ENCODE data around the gene METTL9.
"Not testable (repeated sequence)": the region's sequence is repeated elsewhere in the genome, so short reads cannot be mapped to it uniquely, and the experiment has no call there.

Gene METTL9

GRCh38 chr16:21588593-21588992 lies 10.8 kb upstream of the METTL9 start:
- not testable (repeated sequence) for H3K27ac Mint-ChIP-seq; H3K4me1 Mint-ChIP-seq; ATAC-seq (ENCODE audit: low read depth); H3K4me3 Mint-ChIP-seq; H3K27me3 Mint-ChIP-seq; H3K9me3 Mint-ChIP-seq; H3K36me3 Mint-ChIP-seq; DNase-seq (ENCODE audit: low spot score in 2 of 2)

- Mint-ChIP-seq H3K27me3 (no peaks in the 10 kb centered on the region), H3K27ac (peak overlapping the region; percentile 53), H3K9me3 (no peaks in the 10 kb centered on the region), H3K4me3 (no peak overlapping the region), H3K4me1 (peaks cover 2% of the 10 kb centered on the region), H3K36me3 (no peaks in the 10 kb centered on the region)
- no peak for DNase-seq (ENCODE audit: low spot score in 2 of 2)
- ATAC-seq (ENCODE audit: low read depth), result no peak
These were observed 9.8 kb upstream of the METTL9 start for GRCh38 chr16:21589551-21589950.

- DNase-seq (ENCODE audit: low spot score in 2 of 2) (no peak), ATAC-seq (ENCODE audit: low read depth) (no peak)
- H3K4me1 Mint-ChIP-seq, result peaks cover 2% of the 10 kb centered on the region
- no peaks in the 10 kb centered on the region for H3K36me3 Mint-ChIP-seq
- no peaks in the 10 kb centered on the region for H3K9me3 Mint-ChIP-seq
- H3K4me3 Mint-ChIP-seq, result no peak overlapping the region
- peak overlapping the region; percentile 53 for H3K27ac Mint-ChIP-seq
- H3K27me3 Mint-ChIP-seq, result no peaks in the 10 kb centered on the region
These were observed 9.1 kb upstream of the METTL9 start for GRCh38 chr16:21590287-21590686.

- H3K4me1 Mint-ChIP-seq, result peaks cover 2% of the 10 kb centered on the region
- H3K4me3 Mint-ChIP-seq, result no peak overlapping the region
- no peak overlapping the region for H3K27ac Mint-ChIP-seq
- ATAC-seq (ENCODE audit: low read depth) (no peak), DNase-seq (ENCODE audit: low spot score in 2 of 2) (no peak)
- H3K9me3 Mint-ChIP-seq, result no peaks in the 10 kb centered on the region
- no peaks in the 10 kb centered on the region for H3K27me3 Mint-ChIP-seq
- no peaks in the 10 kb centered on the region for H3K36me3 Mint-ChIP-seq
These were observed 8.6 kb upstream of the METTL9 start for GRCh38 chr16:21590796-21591195.

GRCh38 chr16:21592191-21592590 lies 7.2 kb upstream of the METTL9 start:
- no peaks in the 10 kb centered on the region for H3K27me3 Mint-ChIP-seq
- no peak for ATAC-seq (ENCODE audit: low read depth)
- no peak overlapping the region for H3K4me3 Mint-ChIP-seq
- no peaks in the 10 kb centered on the region for H3K9me3 Mint-ChIP-seq
- H3K27ac Mint-ChIP-seq, result no peak overlapping the region
- no peak for DNase-seq (ENCODE audit: low spot score in 2 of 2)
- H3K4me1 Mint-ChIP-seq, result peaks cover 2% of the 10 kb centered on the region
- H3K36me3 Mint-ChIP-seq, result no peaks in the 10 kb centered on the region

- H3K27me3 Mint-ChIP-seq, result no peaks in the 10 kb centered on the region
- ATAC-seq (ENCODE audit: low read depth), result no peak
- H3K9me3 Mint-ChIP-seq, result no peaks in the 10 kb centered on the region
- H3K36me3 Mint-ChIP-seq, result no peaks in the 10 kb centered on the region
- no peak overlapping the region for H3K4me3 Mint-ChIP-seq
- DNase-seq (ENCODE audit: low spot score in 2 of 2), result no peak
- H3K27ac Mint-ChIP-seq, result no peak overlapping the region
- peaks cover 7% of the 10 kb centered on the region for H3K4me1 Mint-ChIP-seq
These were observed 5.7 kb upstream of the METTL9 start for GRCh38 chr16:21593530-21594289.

GRCh38 chr16:21597561-21598030 lies 1.8 kb upstream of the METTL9 start:
- DNase-seq (ENCODE audit: low spot score in 2 of 2) (no peak), ATAC-seq (ENCODE audit: low read depth) (no peak)
- Mint-ChIP-seq H3K27me3 (no peaks in the 10 kb centered on the region), H3K4me3 (peak overlapping the region; percentile 81), H3K9me3 (no peaks in the 10 kb centered on the region), H3K27ac (peak overlapping the region; percentile 74), H3K36me3 (no peaks in the 10 kb centered on the region), H3K4me1 (peaks cover 22% of the 10 kb centered on the region)

- peak overlapping the region; percentile 91 for H3K4me3 Mint-ChIP-seq
- H3K27me3 Mint-ChIP-seq, result no peaks in the 10 kb centered on the region
- H3K9me3 Mint-ChIP-seq, result no peaks in the 10 kb centered on the region
- no peaks in the 10 kb centered on the region for H3K36me3 Mint-ChIP-seq
- no peak for DNase-seq (ENCODE audit: low spot score in 2 of 2)
- peak overlapping the region; percentile 95 for H3K27ac Mint-ChIP-seq
- ATAC-seq (ENCODE audit: low read depth), result no peak
- H3K4me1 Mint-ChIP-seq, result peaks cover 25% of the 10 kb centered on the region
These were observed 1.2 kb upstream of the METTL9 start for GRCh38 chr16:21598206-21598605.

- H3K4me1 Mint-ChIP-seq, result peaks cover 26% of the 10 kb centered on the region
- H3K9me3 Mint-ChIP-seq, result no peaks in the 10 kb centered on the region
- DNase-seq (ENCODE audit: low spot score in 2 of 2), result no peak
These were observed 666 bp upstream of the METTL9 start for GRCh38 chr16:21598701-21599121.

GRCh38 chr16:21600031-21600773 lies 825 bp downstream of the METTL9 start:
- DNase-seq (ENCODE audit: low spot score in 2 of 2), result peak; percentile 23 to 51
- H3K4me3 Mint-ChIP-seq, result peak overlapping the region; percentile 93
- H3K36me3 Mint-ChIP-seq, result no peaks in the 10 kb centered on the region
- H3K27me3 Mint-ChIP-seq, result no peaks in the 10 kb centered on the region
- peaks cover 31% of the 10 kb centered on the region for H3K4me1 Mint-ChIP-seq
- peak overlapping the region; percentile 96 for H3K27ac Mint-ChIP-seq
- H3K9me3 Mint-ChIP-seq, result no peaks in the 10 kb centered on the region
- ATAC-seq (ENCODE audit: low read depth), result peak; percentile 26

More at GRCh38 chr16:21598701-21599121, 666 bp upstream of the METTL9 start:
- Mint-ChIP-seq H3K27me3 (no peaks in the 10 kb centered on the region), H3K27ac (peak overlapping the region; percentile 95), H3K36me3 (no peaks in the 10 kb centered on the region), H3K4me3 (peak overlapping the region; percentile 91)
- peak; percentile 2 for ATAC-seq (ENCODE audit: low read depth)

GRCh38 chr16:21602785-21603184 lies 3.4 kb downstream of the METTL9 start:
- no peaks in the 10 kb centered on the region for H3K36me3 Mint-ChIP-seq
- no peak overlapping the region for H3K4me3 Mint-ChIP-seq
- peaks cover 29% of the 10 kb centered on the region for H3K4me1 Mint-ChIP-seq
- H3K27me3 Mint-ChIP-seq, result no peaks in the 10 kb centered on the region
- H3K27ac Mint-ChIP-seq, result no peak overlapping the region
- DNase-seq (ENCODE audit: low spot score in 2 of 2) (no peak), ATAC-seq (ENCODE audit: low read depth) (no peak)
- no peaks in the 10 kb centered on the region for H3K9me3 Mint-ChIP-seq

GRCh38 chr16:21603928-21604327 lies 4.6 kb downstream of the METTL9 start:
- Mint-ChIP-seq H3K27me3 (no peaks in the 10 kb centered on the region), H3K4me1 (peaks cover 28% of the 10 kb centered on the region), H3K27ac (no peak overlapping the region), H3K4me3 (no peak overlapping the region), H3K36me3 (no peaks in the 10 kb centered on the region), H3K9me3 (no peaks in the 10 kb centered on the region)
- ATAC-seq (ENCODE audit: low read depth) (no peak), DNase-seq (ENCODE audit: low spot score in 2 of 2) (no peak)

GRCh38 chr16:21605848-21606247 lies 6.5 kb downstream of the METTL9 start:
- not testable (repeated sequence) for H3K27ac Mint-ChIP-seq; DNase-seq (ENCODE audit: low spot score in 2 of 2); H3K4me3 Mint-ChIP-seq; H3K27me3 Mint-ChIP-seq; H3K36me3 Mint-ChIP-seq; H3K9me3 Mint-ChIP-seq; ATAC-seq (ENCODE audit: low read depth)
- peaks cover 35% of the 10 kb centered on the region for H3K4me1 Mint-ChIP-seq

- H3K9me3 Mint-ChIP-seq, result no peaks in the 10 kb centered on the region
- DNase-seq (ENCODE audit: low spot score in 2 of 2), result no peak
- no peaks in the 10 kb centered on the region for H3K36me3 Mint-ChIP-seq
- H3K27ac Mint-ChIP-seq, result peak overlapping the region; percentile 40
- no peak overlapping the region for H3K4me3 Mint-ChIP-seq
- ATAC-seq (ENCODE audit: low read depth), result no peak
- H3K27me3 Mint-ChIP-seq, result no peaks in the 10 kb centered on the region
- peaks cover 26% of the 10 kb centered on the region for H3K4me1 Mint-ChIP-seq
These were observed 9.4 kb downstream of the METTL9 start for GRCh38 chr16:21608639-21609328.

Measured in memory B cell (primary cell).